GM12872 (cell line): ENCODE data around the gene KIRREL1.

Experiments used
- TF ChIP-seq, protein P1 (sequence below): IDR thresholded peaks from 3 replicates; pipeline ENCODE4 v1.5.1; 2011; ENCODE audit warnings: low read depth, mild to moderate bottlenecking, low read length, moderate library complexity; ENCODE audit not compliant: insufficient read depth

The KIRREL1 gene

DNA sequence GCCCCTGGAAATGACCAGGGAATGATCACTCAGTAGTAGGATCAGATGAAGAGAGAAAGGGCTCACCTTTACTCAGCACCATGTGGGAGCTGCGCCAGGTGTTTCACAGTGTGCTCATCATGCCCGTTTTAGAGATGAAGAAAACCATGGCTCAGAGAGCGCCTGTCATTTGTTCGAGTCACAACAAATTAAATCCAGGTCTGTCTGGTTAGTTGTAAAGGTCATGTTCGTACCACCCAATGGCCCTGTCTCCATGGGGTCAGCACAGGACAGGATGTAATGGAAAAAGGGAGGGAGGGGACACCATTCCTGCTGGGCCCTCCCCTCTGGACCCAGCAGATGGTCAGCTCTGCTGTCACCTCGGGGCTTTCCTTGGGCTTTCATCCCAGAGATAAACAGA lies 15.2 kb downstream of the KIRREL1 start:
- TF ChIP-seq, protein P1, sequence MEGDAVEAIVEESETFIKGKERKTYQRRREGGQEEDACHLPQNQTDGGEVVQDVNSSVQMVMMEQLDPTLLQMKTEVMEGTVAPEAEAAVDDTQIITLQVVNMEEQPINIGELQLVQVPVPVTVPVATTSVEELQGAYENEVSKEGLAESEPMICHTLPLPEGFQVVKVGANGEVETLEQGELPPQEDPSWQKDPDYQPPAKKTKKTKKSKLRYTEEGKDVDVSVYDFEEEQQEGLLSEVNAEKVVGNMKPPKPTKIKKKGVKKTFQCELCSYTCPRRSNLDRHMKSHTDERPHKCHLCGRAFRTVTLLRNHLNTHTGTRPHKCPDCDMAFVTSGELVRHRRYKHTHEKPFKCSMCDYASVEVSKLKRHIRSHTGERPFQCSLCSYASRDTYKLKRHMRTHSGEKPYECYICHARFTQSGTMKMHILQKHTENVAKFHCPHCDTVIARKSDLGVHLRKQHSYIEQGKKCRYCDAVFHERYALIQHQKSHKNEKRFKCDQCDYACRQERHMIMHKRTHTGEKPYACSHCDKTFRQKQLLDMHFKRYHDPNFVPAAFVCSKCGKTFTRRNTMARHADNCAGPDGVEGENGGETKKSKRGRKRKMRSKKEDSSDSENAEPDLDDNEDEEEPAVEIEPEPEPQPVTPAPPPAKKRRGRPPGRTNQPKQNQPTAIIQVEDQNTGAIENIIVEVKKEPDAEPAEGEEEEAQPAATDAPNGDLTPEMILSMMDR: no peak

DNA sequence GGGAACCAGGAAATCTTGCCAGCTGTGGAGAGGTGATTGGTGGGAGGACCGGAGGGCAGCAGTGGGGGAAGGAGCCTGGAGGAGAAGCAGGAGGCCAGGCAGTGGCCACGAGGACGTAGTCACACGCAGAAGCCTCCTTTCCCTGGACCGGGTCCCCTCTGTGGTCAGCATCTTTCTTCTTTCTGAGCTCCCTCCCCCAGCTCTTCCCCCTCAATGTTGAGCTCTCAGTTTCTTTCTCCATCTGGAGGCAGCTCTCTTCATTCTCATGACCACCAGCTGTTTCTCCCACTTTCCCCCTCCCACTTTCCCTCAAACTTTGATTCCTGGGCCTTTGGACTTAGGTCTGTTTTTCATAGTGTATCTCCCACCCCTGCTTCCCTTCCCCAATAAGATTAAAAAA lies 18.3 kb downstream of the KIRREL1 start:
- TF ChIP-seq, protein P1: no peak

DNA sequence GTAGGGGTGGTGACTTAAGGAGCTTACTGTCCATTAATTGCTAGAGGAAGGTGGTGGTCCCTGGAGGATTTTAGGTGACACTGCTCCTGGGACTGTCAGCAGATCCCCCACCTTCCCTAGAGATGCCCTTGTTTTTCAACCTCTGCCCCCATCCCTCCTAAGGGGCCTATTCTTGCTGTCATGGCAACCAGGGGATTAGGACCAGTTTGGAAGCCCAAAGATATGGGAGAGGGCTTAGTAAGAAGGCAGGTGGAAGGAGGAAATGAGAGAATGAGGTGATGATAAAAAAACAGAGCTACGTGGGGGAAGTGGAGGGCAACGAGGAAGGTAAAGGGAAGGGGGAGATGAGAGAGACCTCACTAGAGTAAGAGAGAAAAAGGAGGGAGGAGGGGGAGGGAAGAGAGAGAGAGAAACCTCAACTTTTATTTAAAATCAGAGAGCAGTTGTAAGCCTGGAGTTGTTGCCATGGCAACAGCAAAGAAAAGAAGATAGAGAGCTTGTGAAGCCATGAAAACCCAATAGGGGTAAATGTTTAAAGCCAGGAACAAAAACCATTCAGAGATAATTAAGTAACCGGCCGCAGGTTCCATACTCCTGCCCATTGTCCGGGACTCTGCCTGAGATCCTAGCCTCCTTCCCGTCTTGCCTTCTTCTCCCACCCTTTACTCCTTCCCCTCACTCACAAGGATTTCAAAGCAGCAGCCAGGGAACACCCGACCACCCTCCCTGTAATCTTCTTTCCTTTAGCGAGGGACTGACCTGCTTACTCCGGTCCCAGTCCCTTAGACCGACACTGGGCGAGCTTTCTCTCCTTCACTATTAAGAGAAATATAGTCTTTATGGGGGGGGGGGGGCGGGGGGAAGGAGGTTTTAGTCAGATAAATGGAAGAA lies 20.6 kb downstream of the KIRREL1 start:
- TF ChIP-seq, protein P1: no peak

DNA sequence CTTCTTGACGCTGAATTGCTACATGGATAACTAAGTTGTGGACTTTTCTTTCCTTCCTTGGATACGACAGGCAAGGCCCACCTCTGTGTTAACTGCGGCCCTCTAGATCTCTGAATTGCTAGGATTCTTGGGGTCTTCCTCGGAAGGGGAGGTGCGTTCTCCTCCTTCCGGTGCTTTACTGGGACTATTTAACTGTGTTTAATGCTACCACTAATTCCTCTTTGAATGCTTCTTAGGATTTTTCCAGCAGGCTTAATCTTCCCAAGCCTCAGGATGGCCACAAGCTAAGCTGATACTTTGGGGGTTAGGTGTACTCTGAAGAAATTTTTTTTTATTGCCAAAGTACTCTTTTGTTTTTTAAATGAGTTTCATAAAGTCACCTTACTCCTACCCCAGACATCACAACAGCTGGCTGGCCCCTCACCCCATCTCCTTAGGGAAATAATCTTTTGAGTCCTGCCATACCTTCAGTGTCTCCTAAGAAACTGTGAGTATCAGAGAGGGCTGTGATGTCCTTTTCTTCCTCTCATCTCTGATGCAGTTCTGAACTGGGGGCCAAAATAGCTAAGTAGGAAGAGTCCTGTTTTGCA lies 21.4 kb downstream of the KIRREL1 start:
- TF ChIP-seq, protein P1: no peak

DNA sequence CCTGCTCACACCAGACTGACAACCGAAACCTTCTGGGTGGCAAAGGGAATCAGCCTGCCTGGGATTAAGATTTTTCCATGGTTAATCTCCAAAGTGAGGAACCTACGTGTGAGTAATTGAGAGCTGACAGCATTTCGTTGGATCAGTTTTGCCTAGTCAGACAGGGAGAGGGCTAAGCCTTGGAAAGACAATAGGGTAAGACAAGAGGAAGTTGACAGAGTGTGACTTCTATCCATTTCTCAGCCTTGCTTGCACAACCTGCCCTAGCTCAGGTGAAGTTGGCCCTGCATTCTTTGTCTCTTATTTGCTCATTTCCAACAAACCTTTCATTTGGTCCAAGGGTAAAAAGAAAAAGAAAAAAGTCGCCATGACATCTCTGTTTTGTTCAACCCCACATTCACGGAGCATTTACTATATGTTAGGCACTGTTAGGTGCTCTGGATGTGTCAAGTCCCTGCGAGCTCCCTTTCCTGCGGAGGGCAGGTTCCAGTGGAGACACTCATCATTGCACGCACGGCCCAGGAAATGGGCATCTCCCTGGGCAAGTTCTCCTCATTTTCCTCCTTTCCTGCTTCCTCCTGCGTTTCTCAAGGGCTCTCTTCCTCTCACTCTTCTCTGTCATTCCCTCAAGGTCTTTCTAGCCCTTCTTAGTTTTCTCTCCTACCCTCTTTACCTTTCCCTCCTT lies 23.3 kb downstream of the KIRREL1 start:
- TF ChIP-seq, protein P1: no peak

DNA sequence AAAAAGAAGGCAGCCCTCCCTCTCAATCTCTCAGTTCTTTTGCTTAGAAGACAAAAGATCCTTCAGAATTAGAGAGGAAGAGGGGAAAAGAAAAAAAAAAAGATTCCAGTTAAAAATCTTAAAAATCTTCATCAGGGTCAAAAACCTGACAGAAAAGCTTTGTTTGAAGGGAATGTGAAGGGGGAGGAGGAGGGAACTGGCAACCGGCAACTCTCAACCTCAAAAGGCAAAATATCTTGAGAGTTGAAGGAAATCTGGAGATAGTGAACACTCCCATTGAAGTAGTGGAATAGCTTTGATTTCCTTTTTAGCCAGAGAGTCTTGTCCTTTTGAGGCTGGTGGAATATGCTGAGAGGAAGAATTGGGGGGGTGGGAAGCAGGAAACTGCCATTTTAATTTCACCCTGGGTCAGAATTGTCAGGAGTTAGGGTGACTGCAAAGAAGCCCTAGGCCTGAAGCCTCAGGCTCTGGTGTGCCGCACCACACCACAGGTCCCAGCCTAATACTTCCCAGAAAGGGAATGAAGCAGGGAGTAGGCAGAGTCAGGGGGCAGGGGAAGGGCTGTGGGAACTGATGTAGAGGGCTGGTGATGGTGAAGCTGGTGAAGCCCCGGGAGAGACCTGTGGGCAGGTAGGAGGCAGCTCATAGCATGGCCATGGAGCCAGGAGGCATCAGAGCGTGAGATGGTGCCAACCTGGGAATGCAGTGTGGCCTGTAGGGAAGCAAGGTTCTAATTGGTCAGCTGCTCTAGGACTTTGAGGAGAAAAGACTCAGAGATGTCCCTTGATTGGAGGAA lies 24.6 kb downstream of the KIRREL1 start:
- TF ChIP-seq, protein P1: no peak
